Measurements from ENCODE around the gene SPCS2.
"Not testable (repeated sequence)": the region's sequence is repeated elsewhere in the genome, so short reads cannot be mapped to it uniquely, and the experiment has no call there.

Gene SPCS2

GRCh38 chr11:74950374-74950969 is 1.4 kb downstream of the SPCS2 start:
- no peak for DNase-seq

DNA sequence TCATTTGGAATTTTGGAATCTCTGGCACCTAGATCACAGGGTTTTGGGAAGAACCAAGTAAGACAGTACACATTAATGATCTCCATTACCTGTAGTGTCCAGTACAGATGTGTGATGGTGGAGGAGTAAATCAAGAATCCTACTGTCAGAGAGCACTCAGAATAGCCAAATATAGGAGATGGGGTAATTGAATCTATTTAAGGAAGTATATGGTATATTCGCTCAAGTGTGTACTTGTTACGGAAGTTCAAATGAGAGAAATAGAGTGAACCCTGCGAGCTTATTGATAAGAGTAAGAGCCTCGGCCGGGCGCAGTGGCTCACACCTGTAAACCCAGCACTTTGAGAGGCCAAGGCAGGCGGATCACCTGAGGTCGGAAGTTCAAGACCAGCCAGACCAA is 2.2 kb downstream of the SPCS2 start:
- no peak for DNase-seq

DNA sequence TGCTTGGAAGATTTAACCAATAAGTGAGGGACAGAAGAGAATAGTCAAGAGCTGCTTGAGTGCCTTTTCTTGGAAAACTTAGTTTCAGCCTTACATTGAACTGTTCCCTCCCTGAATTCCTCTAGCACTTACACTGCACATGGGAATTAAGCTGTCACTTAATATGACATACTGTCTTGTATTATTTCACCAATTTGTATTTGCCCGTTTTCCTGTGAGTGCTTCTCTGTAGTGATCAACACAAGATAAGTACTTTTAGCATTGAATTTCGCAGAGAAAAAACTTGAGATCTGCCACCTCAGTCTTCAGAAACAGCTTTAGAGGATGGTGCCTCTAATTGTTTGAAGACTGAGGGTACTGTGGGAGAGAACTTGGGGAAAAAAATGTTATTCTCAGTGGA is 3.7 kb downstream of the SPCS2 start:
- no peak for DNase-seq

GRCh38 chr11:74953451-74953850 is 4.4 kb downstream of the SPCS2 start:
- DNase-seq: no peak

DNA sequence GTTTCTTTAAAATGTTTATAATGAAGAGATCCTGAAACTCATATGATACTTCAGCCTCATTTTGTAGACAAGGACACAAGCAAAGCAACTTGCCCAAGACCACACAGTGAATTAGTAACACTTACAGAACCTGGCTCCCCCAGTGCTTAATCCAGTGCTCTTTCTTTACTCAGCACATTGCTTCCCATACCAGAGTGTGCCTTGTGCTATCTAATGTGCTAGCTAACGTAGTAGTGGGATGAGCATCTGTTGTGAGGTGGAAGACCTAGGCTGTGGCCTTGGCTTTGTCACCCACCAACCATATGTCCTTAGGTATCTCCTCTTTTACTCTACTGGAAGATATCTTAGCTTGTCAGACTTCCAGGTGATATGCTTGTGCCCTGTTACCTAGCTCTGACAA is 5.1 kb downstream of the SPCS2 start:
- no peak for DNase-seq

GRCh38 chr11:74956397-74957015 is 7.4 kb downstream of the SPCS2 start:
- no peak for DNase-seq

DNA sequence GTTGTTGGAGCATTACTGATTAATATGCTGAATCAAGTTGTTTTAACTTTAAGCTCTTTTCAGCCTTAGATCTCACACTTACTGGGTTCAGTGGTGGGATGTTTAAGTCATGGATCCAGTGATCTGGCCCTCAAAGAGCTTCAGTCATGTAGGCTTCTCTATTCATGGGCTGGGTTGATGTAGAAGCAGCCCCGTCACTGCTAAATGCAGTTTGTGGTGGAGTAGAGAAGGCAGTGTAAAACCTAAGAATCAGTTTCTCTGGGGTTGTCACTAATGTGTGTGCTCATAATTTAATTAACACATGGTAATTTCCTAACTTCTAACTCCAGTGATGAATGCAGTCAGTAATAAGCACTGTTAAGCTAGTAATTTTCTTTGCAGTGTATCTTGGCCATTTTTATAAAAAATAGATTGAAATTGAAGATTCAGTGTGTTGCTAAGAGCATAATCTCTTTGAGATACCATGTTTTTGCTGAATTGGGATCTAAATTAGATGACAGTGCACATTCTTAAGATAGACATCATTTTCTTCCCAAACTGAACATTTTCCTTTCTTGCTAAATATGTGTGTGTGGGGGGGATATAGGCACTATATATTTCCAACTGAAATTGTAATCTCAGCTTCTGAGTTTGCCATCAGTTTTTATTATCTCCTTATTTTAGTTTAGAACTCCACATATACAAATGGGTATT is 9.0 kb downstream of the SPCS2 start:
- DNase-seq: no peak

GRCh38 chr11:74960128-74960527 is 11.1 kb downstream of the SPCS2 start:
- not testable (repeated sequence) for DNase-seq

DNA sequence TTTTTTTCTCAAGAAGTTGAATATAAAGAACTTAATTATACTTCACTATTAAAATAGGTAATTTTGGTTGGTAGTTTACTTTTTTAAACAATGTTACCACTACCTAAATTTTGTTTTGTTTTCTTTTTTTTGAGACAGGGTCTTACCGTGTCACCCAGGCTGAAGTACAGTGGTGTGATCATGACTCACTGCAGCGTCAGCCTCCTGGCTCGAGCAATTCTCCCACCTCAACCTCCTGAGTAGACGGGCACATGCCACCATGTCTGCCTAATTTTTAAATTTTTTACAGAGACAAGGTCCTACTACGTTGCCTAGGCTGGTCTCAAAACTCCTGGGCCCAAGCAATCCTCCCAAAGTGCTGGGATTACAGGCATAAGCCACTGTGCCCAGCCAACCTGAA is 17.6 kb downstream of the SPCS2 start:
- DNase-seq: no peak

GRCh38 chr11:74970852-74971395 is 21.9 kb downstream of the SPCS2 start:
- DNase-seq: no peak

DNA sequence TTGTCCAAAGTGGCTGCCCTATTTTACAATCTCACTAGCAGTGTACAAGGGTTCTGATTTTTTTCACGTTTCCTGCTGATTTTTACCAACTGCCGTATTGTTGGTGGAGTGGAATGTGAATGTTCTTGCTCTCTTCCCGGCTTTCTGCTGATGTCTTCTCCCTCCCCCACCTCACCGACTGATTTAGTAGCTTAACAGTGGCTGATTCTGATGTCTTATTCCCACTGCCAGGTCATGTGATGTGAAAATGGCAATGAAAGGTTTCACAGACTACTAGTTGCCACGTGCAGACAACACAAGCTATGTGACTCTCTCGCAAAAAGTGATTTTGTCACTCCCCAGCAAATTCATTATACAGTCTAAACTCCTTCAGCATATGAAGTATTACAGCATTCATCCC is 22.4 kb downstream of the SPCS2 start:
- DNase-seq: no peak

- DNase-seq: no peak
Measured at GRCh38 chr11:74978041-74978440, 29.0 kb downstream of the SPCS2 start.

GRCh38 chr11:74980634-74981033 is 31.6 kb downstream of the SPCS2 start:
- DNase-seq: no peak

DNA sequence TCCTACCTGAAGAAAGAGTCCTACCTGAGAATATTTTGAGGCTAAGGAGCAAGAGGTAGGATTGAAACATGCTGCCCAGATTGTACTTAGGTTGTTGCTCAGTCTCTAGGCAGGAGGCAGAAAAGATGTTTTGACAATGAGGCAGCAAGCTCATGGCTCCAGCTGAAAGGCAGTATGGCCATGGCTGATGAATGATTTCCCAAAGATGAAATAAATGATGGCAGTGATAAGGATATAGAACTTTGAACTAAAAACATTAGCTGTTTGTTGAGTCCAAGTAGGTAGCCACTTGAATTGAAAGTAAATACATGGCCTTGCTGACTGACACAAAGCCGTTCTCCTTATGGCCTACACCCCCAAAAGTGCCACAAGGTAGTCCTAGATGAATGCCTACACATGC is 32.8 kb downstream of the SPCS2 start:
- DNase-seq: no peak

DNA sequence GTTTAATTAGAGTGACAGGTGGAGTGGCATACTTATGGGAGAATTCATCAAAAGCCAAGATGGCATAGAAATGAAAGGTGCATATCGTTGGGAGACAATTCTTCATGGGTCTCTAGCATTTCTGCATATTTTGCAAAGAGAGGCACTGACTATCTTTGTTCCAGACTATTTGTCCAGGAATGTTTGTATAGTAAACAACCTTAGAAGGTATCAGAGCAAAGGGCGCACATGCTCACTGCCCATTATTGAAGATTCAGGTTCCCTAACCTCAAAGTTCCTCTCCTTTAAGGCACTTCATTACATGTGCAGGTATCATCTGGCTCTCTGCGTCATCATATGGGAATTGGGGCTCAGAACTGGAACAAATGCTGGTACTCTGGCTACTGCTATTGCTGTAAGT is 35.0 kb downstream of the SPCS2 start:
- DNase-seq: no peak

DNA sequence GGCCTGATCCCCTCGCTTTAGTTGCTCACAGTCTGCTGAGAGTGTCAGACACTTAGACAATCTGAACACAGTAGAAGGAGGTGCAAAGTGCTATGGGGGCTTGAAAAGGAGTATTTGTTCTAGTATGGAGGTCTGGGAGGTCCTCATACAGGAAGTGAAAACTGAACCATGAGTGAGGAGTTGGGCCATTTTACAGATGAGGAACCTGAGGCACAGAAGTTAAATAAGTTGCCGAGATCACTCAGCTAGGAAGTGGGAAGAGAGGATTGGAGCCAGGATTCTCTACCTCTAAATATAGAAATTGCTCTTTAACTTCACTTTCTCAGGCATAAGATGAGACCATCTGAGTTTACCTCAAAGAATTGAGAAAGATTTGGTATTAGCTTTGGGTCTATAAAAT is 35.7 kb downstream of the SPCS2 start:
- DNase-seq: no peak

DNA sequence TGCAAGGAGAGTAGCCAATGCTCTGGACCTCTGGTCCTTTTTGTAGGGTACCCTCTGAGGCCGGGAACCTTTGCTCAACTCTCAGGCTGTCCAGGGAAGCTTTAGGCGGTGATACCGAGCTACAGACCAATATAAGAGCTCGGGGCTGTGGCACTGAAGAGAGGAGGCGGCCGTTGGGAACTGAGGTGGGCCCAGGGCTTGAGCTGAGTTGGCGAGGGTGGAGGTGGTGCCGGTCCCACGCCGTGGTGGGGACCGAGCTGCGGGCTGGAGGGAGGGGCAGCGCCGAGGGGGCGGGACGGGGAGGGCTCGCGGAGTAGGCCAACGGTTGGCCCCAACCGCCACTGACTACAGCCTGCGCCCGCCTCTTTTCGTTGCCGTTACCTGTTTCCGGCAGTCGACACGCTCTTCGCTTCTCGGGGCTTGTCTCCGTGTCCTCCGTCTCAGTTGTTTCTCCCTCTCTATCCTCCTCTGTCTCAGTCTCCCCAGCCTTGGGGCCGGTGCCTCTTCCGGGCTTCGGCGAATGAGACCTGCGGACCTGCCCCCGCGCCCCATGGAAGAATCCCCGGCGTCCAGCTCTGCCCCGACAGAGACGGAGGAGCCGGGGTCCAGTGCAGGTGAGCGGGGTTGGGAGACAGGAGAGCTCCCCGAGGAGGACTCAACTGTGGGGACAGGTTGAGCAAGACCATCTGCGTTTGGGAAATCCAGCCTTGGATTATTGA is 39.6 kb downstream of the SPCS2 start, which contains the start of gene NEU3:
TSS of gene NEU3 (plus strand) at position 393 of the 719 bp plus-strand sequence. CDS start at position 521, 128 bp downstream.
- peak; percentile 83 to 89 for DNase-seq

DNA sequence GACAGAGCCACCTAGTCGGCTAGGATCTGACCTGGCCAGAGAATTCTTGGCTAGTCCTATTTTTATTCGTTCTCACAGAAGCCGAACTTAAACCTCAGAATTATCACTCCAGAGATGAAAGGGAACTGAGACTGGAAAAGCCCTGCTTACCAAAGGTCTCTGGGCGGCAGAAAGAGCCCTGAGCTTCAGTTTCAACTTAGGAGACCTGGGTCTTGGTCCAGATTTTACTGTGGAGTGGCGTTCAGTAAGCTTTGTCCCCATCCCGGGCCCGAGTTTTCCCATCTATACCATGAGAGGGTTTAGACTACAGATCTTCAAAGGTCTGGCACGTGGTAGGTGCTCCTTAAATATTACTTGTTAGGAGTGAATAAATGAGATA is 40.2 kb downstream of the SPCS2 start:
- DNase-seq: peak in 1 of 2 experiments; percentile 26

GRCh38 chr11:74990150-74990549 is 41.1 kb downstream of the SPCS2 start:
- DNase-seq: not testable (repeated sequence)

DNA sequence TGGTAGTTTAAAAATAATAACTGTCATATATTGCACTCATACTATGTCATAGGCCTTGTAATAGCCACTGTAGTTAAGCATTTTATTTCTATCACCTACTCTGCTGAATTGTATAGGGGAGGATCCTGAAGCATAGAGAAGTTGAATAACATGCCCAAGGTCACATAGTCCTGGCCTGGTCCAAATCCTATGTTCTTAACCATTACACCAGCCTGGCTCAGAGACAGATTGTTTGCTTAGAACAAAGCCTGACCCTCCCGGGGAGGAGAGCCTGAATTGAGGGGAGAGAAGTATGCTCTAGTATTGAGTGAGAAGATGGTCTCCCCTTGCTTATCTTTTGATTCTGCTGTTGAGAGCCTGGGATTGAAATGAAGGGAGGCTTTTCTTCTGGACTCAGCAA is 41.9 kb downstream of the SPCS2 start:
- no peak for DNase-seq

GRCh38 chr11:74992852-74993251 is 43.8 kb downstream of the SPCS2 start:
- DNase-seq: no peak

GRCh38 chr11:75000975-75001354 is 51.9 kb downstream of the SPCS2 start:
- no peak for DNase-seq

- DNase-seq: no peak
Measured at GRCh38 chr11:75001686-75002085, 52.6 kb downstream of the SPCS2 start.

GRCh38 chr11:75002516-75002915 is 53.5 kb downstream of the SPCS2 start:
- DNase-seq: no peak
